Inflammatory macrophage (primary cell): Measurements from ENCODE around the gene LDLRAD4.

Experiments
- DNase-seq, 2 donors: peaks; one replicate each; pipeline ENCODE4 v3.0.0-alpha.2; 2020 to 2022

The LDLRAD4 gene

GRCh38 chr18:13202571-13202970 is 16.0 kb upstream of the LDLRAD4 start:
- no peak for DNase-seq

GRCh38 chr18:13206301-13206700 is 12.3 kb upstream of the LDLRAD4 start:
- DNase-seq, result no peak

GRCh38 chr18:13207294-13207693 is 11.3 kb upstream of the LDLRAD4 start:
- DNase-seq, result no peak

- peak; percentile 65 to 80 for DNase-seq
Observed at GRCh38 chr18:13211534-13211933, 7.0 kb upstream of the LDLRAD4 start.

GRCh38 chr18:13213036-13213795 is 5.3 kb upstream of the LDLRAD4 start:
- no peak for DNase-seq

GRCh38 chr18:13214609-13215008 is 4.0 kb upstream of the LDLRAD4 start:
- DNase-seq, result peak; percentile 56 to 65

GRCh38 chr18:13216092-13216582 is 2.4 kb upstream of the LDLRAD4 start:
- DNase-seq, result peak; percentile 92 to 96

GRCh38 chr18:13216711-13217465 is 1.7 kb upstream of the LDLRAD4 start:
- peak; percentile 9 to 52 for DNase-seq

- peak; percentile 50 to 66 for DNase-seq
Observed at GRCh38 chr18:13217466-13217961, 1.0 kb upstream of the LDLRAD4 start.

- peak in 1 of 2 donors; percentile 28 for DNase-seq
Observed at GRCh38 chr18:13217971-13218367, 591 bp upstream of the LDLRAD4 start.

GRCh38 chr18:13218997-13219396 is 437 bp downstream of the LDLRAD4 start:
- DNase-seq, result no peak

GRCh38 chr18:13219593-13220159 is 1.1 kb downstream of the LDLRAD4 start:
- DNase-seq, result no peak

- DNase-seq, result peak in 1 of 2 donors; percentile 14
Observed at GRCh38 chr18:13220361-13220991, 1.9 kb downstream of the LDLRAD4 start.

GRCh38 chr18:13221869-13222855 is 3.6 kb downstream of the LDLRAD4 start:
- peak; percentile 59 to 73 for DNase-seq

GRCh38 chr18:13222856-13223281 is 4.3 kb downstream of the LDLRAD4 start:
- DNase-seq, result no peak

- no peak for DNase-seq
Observed at GRCh38 chr18:13223311-13224143, 5.0 kb downstream of the LDLRAD4 start.

GRCh38 chr18:13225261-13225660 is 6.7 kb downstream of the LDLRAD4 start:
- no peak for DNase-seq

- no peak for DNase-seq
Observed at GRCh38 chr18:13226533-13227144, 8.1 kb downstream of the LDLRAD4 start.

- no peak for DNase-seq
Observed at GRCh38 chr18:13227910-13228309, 9.3 kb downstream of the LDLRAD4 start.
